Hepatocyte (in vitro differentiated cells): ENCODE data around the gene SLC27A2. TPM values are rescaled to one million over a fixed set of nuclear protein-coding genes. Genes with fewer than 3 reads are reported as not detected.

ENCODE experiments used
- DNase-seq: peaks from one replicate; pipeline ENCODE4 v3.0.0-alpha.2; 2016; ENCODE audit warnings: low spot score
- H2AFZ ChIP-seq: fragments of 200-600 bp; sonication (generic); 2 replicates; pipeline ENCODE4 v1.6.0; 2016; ENCODE audit warnings: antibody characterized with exemption, mild to moderate bottlenecking
- H3K27ac ChIP-seq: fragments of 200-600 bp; sonication (generic); 2 replicates; pipeline ENCODE4 v1.5.1; 2016; ENCODE audit warnings: mild to moderate bottlenecking
- H3K27me3 ChIP-seq: fragments of 200-600 bp; sonication (generic); 2 replicates; pipeline ENCODE4 v1.6.1; 2016
- H3K36me3 ChIP-seq: fragments of 200-600 bp; sonication (generic); replicated peaks from 2 replicates; pipeline ENCODE4 v1.5.1; 2016; ENCODE audit warnings: low read depth; ENCODE audit not compliant: insufficient read depth
- H3K4me1 ChIP-seq: fragments of 200-600 bp; sonication (generic); 2 replicates; pipeline ENCODE4 v1.5.1; 2016; ENCODE audit warnings: mild to moderate bottlenecking, moderate library complexity; ENCODE audit not compliant: insufficient read depth
- H3K4me2 ChIP-seq: fragments of 200-600 bp; sonication (generic); 2 replicates; pipeline ENCODE4 v1.6.0; 2016
- H3K4me3 ChIP-seq: fragments of 200-600 bp; sonication (generic); 2 replicates; pipeline ENCODE4 v1.5.1; 2016; ENCODE audit warnings: mild to moderate bottlenecking
- H3K79me2 ChIP-seq: fragments of 200-600 bp; sonication (generic); 2 replicates; pipeline ENCODE4 v1.6.0; 2017; ENCODE audit warnings: mild to moderate bottlenecking
- H3K9me2 ChIP-seq: fragments of 200-600 bp; sonication (generic); replicated peaks from 2 replicates; pipeline ENCODE4 v1.6.0; 2017; ENCODE audit warnings: mild to moderate bottlenecking; ENCODE audit not compliant: insufficient read depth
- H3K9me3 ChIP-seq: fragments of 200-600 bp; sonication (generic); 2 replicates; pipeline ENCODE4 v1.5.1; 2016; ENCODE audit warnings: low read depth, mild to moderate bottlenecking
- H4K20me1 ChIP-seq: fragments of 200-600 bp; sonication (generic); 2 replicates; pipeline ENCODE4 v1.6.0; 2016; ENCODE audit warnings: mild to moderate bottlenecking; ENCODE audit not compliant: insufficient read depth, poor library complexity, severe bottlenecking
- CTCF ChIP-seq: fragments of 200-600 bp; sonication (generic); IDR thresholded peaks from 2 replicates; pipeline ENCODE4 v1.5.1; 2016; ENCODE audit warnings: antibody characterized with exemption, mild to moderate bottlenecking; ENCODE audit not compliant: poor library complexity
- EZH2 ChIP-seq: fragments of 200-600 bp; sonication (generic); IDR thresholded peaks from 2 replicates; pipeline ENCODE4 v1.6.1; 2016; ENCODE audit warnings: antibody characterized with exemption, mild to moderate bottlenecking, borderline replicate concordance
- EZH2phosphoT487 ChIP-seq: fragments of 200-600 bp; sonication (generic); IDR thresholded peaks from one replicate; pipeline ENCODE4 v1.6.1; 2018; ENCODE audit warnings: antibody characterized with exemption, mild to moderate bottlenecking, low read depth, moderate library complexity; ENCODE audit not compliant: unreplicated experiment, severe bottlenecking
- WGBS: methylation state at CpG from one replicate; pipeline ENCODE4 v1.1.6; 2016; ENCODE audit warnings: low lambda C conversion rate; ENCODE audit errors: missing lambda C conversion rate; 5-methylcytosine and 5-hydroxymethylcytosine counted together
- polyA plus RNA-seq: library from polyadenylated mRNA; unstranded; fragments of >200 nt; fragmentation: Nextera tagmentation; extraction: Ambion mirVana; gene quantifications from 2 replicates; pipeline ENCODE4 v1.2.1, GENCODE V29; 2016
- total RNA-seq: library from RNA; depleted of rRNA; stranded (reverse); fragments of >200 nt; gene quantifications from 2 replicates; pipeline ENCODE4 v1.2.3, GENCODE V29; 2014

SLC27A2 gene
- total and polyA plus RNA-seq, 2 experiments from 2014 or later: 24.8 to 41.3 TPM

- WGBS: 68% methylated on average over 5 of the region's 5 CpGs
- Histone ChIP-seq H3K4me1 (no peaks in the 10 kb centered on the region), H3K27ac (no peak overlapping the region), H3K4me2 (no peak overlapping the region), H3K27me3 (no peaks in the 10 kb centered on the region), H2AFZ (no peak overlapping the region), H3K9me3 (no peaks in the 10 kb centered on the region), H3K9me2 (no peaks in the 10 kb centered on the region), H3K36me3 (no peaks in the 10 kb centered on the region), H3K79me2 (no peaks in the 10 kb centered on the region), H4K20me1 (no peaks in the 10 kb centered on the region), H3K4me3 (no peak overlapping the region)
- no peak for TF ChIP-seq EZH2
- TF ChIP-seq EZH2phosphoT487: no peak
- TF ChIP-seq CTCF: no peak
- DNase-seq: no peak
Observed at GRCh38 chr15:50259276-50259675, 77.3 kb downstream of the SLC27A2 start.

- Histone ChIP-seq H3K9me2 (no peaks in the 10 kb centered on the region), H3K36me3 (no peaks in the 10 kb centered on the region), H3K9me3 (no peaks in the 10 kb centered on the region), H3K4me2 (no peak overlapping the region), H3K27me3 (no peaks in the 10 kb centered on the region), H2AFZ (no peak overlapping the region), H3K4me3 (no peak overlapping the region), H4K20me1 (no peaks in the 10 kb centered on the region), H3K27ac (no peak overlapping the region), H3K4me1 (no peaks in the 10 kb centered on the region), H3K79me2 (no peaks in the 10 kb centered on the region)
- DNase-seq: no peak
- 39% methylated on average over 2 of the region's 2 CpGs for WGBS
- TF ChIP-seq EZH2 (no peak), CTCF (no peak), EZH2phosphoT487 (no peak)
Observed at GRCh38 chr15:50260969-50261496, 79.0 kb downstream of the SLC27A2 start.

- H3K4me2 ChIP-seq: no peak overlapping the region
- no peaks in the 10 kb centered on the region for H3K27me3 ChIP-seq
- H3K9me2 ChIP-seq: no peaks in the 10 kb centered on the region
- DNase-seq: no peak
- H3K27ac ChIP-seq: no peak overlapping the region
- no peak overlapping the region for H2AFZ ChIP-seq
- WGBS: 94% methylated on average over 3 of the region's 3 CpGs
- no peaks in the 10 kb centered on the region for H3K79me2 ChIP-seq
- no peak overlapping the region for H3K4me3 ChIP-seq
- no peaks in the 10 kb centered on the region for H4K20me1 ChIP-seq
- no peaks in the 10 kb centered on the region for H3K36me3 ChIP-seq
- no peaks in the 10 kb centered on the region for H3K9me3 ChIP-seq
- TF ChIP-seq EZH2 (no peak), EZH2phosphoT487 (no peak), CTCF (no peak)
- no peaks in the 10 kb centered on the region for H3K4me1 ChIP-seq
Observed at GRCh38 chr15:50261981-50262380, 80.0 kb downstream of the SLC27A2 start.

GRCh38 chr15:50262533-50262932, 80.5 kb downstream of the SLC27A2 start:
- DNase-seq: no peak
- Histone ChIP-seq H3K27ac (no peak overlapping the region), H3K4me3 (no peak overlapping the region), H3K79me2 (no peaks in the 10 kb centered on the region), H3K9me3 (no peaks in the 10 kb centered on the region), H2AFZ (no peak overlapping the region), H3K4me1 (no peaks in the 10 kb centered on the region), H3K4me2 (no peak overlapping the region), H3K27me3 (no peaks in the 10 kb centered on the region), H3K9me2 (no peaks in the 10 kb centered on the region), H3K36me3 (no peaks in the 10 kb centered on the region), H4K20me1 (no peaks in the 10 kb centered on the region)
- WGBS: 97% methylated on average over 4 of the region's 4 CpGs
- TF ChIP-seq CTCF (no peak), EZH2 (no peak), EZH2phosphoT487 (no peak)
